ENCODE results near the gene RPS6KA1.

The RPS6KA1 gene

DNA sequence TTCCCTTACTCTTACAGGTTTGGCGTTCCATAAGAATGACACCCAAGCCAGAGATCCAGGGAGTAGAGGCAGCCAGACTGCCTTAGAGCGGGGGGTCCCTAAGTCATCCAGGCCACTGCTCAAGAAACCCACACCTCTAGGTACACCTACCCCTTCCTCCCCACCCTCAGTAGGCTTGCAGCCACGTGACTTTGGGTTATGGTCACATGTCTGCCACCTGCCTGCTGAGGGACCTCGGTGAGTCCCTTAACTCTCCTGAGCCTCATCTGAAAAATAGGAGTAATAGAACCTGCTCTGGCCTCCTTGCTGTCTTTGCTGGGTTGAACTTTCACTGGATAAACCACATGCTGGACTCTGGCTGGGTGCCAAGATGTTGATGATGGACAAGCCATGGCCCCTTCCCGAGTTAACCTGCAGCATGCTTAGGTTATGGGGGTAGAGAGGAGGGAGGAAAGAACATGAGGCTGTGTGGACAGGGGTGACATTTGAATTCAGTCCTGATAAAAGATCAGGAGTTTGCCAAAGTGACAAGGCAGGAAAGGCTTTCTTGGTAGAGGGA, 4.5 kb downstream of the RPS6KA1 start:
- no peak for DNase-seq

DNA sequence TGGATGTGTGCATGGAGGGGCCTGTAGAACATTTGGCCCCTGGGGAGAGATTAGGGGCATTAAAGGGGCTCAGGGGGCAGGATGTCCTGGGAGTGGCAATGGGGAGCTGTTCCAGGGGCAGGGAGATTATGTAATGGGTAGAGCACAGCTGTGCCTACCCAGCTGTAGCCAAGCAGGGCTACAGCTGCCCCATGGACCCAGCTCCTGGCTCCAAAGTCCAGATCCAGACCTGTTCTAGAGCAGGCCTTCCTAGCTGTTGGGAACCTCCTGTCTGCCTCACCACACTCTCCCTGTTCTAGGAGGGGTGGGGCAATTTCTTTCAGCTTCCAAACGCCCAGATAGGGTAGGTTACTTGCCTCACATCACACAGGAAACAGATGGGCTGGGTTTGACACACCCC, 5.6 kb downstream of the RPS6KA1 start:
- no peak for DNase-seq

DNA sequence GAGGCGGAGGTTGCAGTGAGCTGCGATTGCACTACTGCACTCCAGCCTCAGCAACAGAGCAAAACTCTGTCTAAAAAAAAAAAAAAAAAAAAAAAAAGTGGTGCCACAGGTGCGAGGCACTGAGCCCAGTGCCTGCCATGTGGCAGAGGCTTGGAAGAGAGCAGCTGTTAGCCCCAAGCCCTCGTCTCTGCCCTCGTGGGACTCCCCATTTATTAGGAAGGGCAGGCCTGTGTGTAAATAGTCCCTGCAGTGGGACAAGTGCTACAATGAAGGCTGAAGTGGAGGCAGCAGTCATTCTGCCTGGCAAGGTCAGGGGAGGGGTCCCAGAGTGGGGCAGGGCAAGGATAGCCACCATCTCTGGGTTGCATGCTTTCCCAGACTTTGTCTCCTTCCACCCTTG, 6.5 kb downstream of the RPS6KA1 start:
- no peak for DNase-seq

DNA sequence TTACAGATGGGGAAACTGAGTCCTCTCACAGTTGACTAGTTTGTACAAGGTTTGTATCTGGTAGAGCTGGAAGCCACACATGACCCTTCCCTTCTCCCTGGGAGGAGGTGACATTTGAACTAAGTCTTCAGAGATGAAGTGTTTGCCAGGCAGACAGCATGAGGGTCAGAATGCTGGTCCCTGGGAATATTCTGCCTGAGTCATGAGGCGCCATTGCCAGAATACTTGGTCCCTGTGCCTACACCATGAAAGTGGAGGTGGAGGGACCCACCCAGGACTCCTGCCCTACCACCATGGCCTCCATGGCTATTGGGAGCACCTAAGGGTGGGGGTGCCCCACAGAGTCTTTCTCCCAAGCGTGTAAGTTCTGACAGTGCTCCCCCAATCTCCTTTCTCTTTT, 7.0 kb downstream of the RPS6KA1 start:
- no peak for DNase-seq

DNA sequence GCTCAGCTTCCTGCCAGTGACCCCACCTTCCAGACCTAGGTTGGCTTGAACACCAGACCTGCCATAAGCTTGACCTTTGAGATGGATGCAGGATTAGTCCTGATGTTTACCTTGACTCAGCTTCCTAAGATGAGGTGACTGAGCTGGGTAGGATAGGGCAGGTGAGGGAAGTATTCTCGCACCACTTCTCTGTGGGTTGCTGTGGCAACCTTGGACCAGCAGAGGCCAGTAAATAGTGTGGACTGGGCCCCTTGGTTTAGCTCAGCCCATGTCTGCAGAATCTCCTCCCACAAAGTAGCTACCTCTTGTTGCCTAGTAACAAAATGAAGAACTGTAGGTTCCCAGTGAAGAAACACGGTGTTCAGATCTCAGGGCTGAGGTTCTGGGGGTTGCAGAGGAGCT, 8.4 kb downstream of the RPS6KA1 start:
- DNase-seq = no peak

DNA sequence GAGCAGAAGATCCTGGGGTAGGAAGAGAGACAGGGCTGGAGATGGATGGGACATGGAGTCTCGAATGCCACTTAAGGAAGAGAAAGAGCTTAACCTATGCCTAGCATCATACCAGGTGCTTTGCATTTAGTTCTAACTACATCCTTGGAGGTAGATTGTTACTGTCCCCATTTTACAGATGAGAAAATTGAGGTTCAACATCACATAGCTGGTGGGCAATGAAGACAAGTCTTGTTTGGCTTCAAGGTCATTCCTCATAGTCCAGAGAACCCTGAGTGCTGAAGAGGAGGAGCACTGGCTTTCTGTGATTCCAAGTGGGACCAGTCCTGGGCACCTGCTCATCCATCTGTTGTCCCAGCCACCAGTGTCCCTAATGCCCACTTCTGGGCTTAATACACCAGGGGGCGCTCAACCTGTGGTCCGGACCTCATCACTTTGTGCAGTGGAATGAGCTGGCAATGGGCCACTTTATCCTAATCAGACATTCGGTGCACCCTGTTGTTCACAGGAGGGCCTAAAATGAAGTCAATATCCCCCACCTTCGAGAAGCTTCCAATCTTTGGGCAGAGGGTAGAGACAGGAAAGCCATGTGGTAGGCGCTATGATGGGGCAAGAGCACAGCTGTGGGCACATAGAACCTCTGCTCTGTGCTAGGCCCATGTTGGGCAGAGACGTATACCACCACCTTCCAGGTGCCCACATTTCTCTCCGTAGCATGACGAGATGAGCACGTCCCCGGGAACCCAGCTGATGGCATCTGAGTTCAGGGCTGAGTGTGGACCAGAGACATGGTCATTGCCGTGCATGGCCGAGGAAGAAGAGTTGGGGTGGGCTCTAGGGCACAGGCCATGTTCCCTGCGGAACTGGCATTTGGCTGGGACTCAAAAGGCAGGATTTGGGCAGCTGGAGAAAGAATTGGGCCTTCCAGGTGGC, 9.2 kb downstream of the RPS6KA1 start:
- DNase-seq = no peak

DNA sequence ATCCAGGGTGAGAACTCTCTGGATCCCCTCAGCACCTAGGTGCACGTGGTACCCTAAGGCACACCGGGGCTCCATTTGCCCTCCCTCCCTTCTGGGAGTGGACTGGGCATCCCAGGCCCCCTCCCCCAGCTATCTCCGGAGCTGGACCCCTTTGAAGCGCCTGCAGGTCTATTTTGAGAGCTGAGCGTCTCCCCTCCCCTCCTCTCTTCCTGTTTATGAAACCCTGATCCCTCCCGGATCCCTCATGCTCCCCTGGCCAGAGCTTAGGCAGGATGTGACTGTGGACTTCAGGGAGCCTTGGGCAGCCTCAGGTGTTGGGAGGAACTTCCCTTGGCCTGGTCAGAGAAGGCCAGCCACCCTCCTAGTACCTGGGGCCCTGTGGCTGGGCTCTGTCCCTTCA, 10.2 kb downstream of the RPS6KA1 start:
- no peak for DNase-seq

DNA sequence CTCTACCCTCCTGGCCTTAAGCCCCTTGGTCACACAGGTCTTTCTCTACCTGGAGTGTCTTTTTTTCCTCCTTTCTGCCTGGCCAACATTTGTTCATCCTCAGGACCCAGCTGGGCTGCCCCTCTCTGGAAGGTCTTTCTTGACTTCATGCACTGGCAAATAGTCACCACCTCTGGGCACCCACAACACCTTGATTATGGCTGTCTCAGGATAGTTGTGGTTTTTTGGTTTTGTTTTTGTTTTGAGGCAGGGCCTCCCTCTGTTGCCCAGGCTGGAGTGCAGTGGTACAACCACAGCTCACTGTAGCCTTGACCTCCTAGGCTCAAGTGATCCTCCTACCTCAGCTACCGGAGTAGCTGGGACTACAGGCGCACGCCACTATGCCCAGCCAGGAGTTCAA, 10.8 kb downstream of the RPS6KA1 start:
- DNase-seq = no peak

DNA sequence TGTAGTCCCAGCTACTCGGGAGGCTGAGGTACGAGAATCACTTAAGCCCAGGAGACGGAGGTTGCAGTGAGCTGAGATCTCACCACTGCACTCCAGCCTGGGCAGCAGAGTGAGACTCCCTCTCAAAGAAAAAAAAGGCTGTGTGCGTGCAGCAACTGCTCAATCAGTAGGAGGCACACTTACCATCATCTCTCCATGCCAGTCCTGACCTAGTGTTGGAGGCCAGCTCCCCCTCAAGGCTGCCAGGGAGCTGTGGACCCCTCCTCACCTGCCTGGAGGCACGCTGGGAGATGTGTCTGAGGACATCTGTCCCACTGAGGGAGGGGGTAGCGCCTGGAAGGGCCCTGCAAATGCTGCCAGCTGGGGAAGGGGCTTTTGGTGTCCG, 11.9 kb downstream of the RPS6KA1 start:
- DNase-seq = no peak

DNA sequence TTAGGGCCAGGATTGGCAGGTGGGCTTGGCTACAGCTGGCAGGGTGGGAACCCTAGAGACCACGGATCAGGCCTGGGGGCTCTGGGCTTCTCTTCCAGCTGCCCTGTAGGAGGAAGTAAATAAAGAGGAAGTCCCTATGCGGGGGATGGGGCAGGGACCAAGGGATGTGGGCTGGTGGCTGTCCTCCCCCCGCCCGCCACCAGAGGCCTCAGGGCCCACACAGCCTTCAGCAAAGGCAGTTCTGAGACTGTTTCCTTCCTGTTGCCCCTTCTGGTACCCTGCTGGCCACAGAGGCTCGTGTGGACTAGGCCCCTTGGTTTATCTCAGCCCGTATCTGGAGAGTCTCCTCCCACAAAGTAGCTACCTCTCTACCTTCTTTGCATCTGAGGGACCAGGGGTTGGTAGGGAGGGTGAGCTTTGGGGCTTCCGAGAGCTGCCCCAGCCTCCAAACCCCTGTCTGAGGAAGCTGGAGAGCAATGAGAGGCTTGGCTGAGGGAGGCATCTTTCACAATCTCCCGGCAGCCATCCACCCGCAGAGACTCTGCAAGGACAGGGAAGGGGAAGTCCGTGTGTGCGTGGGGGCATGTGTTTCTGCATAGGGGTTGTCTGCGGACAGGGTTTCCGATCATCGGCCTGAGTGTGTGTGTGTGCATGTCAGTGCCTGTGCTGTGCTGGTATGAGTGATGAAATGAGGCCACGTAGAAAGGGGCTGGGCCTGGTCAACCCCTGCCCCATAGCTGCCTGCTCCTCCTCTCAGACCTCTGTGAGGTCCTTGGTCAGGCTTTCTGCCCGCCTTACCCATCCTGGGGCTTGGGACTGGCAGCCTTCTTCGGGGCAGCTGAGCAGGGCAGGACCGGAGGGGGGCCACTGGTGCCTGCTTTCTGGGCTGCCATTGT, 12.5 kb downstream of the RPS6KA1 start:
- no peak for DNase-seq

DNA sequence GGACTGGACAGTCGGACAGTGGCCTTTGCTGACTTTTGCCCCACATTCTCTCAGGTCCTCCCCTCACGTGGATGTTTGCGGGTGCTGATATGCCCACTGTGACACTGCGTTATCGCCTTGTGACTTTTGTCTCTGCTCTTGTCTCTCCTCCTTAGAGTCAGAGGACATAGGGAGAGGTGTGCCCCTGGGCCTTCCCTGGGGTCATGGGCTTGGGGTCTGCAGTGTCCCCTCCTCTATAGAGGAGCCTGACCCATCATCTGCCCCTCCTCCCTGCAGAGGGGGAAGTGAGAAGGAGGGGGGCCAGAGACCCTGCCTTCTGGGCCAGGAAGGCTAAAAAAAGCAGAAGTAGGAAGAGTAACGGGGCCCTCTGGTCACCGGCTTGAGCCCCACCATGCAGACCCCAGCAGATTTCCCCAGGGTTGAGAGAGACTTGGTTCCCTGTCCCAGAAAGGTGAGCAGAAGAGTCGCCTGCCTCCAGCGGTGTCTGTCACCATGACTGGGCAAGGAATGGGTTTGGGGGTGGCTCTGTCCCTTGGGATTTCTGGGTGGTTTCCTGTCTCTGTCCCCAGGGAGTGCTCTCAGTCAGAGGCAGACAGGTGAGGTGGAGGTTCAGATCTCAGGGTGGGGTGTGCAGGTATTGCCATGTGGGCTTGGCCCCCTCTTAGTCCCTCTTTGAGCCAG, 13.3 kb downstream of the RPS6KA1 start:
- no peak for DNase-seq

DNA sequence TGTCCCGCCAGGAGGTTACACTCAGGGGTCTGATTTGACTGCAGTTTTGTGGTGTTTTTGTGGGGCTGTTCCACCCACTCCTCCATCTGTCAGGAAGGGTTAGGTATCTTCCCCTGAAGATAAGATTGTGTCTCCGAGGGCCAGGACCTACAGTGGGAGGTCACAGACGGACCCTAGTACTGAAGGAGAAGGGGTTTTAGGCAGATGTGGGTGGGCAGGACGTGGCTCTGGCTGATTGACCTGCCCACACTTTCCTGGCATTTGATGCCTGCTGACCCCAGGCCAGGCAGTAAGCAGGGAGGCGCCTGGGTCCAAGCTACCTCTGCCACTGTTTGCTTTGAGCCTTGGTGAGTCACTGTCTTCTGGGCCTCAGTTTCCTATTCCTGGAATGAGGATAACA, 13.9 kb downstream of the RPS6KA1 start:
- no peak for DNase-seq

DNA sequence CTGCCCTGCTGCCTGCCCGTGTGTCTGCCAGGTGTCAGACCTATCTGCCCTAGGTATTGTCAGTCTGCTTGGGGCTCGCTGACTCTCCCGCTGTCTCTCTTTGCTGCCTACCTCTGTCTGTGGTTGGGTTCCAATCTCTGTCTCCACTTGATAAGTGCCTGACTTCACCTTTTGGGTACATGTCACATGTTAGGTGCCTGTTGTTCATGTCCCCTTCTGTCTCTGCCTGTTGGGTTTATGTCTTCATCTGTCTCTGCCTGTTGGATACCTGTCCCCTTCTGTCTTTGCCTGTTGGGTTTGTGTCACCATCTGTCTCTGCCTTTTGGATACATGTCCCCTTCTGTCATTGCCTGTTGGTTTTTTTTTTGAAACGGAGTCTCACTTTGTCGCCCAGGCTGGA, 14.6 kb downstream of the RPS6KA1 start:
- DNase-seq = no peak

DNA sequence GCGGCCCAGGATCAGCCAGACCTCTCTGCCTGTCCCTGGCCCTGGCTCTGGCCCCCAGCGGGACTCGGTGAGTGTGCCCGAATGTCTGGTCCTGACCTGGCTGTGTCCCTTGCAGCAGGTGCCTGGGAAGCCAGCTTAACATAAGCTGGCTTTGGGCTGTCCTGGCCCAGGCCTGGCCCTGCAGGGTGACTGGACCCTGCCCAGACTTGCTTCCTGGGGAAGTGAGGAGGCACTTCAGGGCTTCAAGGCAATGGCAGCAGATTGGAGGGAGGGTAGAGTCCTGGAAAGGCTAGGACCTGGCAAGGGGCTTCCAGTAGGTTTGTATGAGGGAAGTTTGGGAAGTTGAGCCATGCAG, 16.4 kb downstream of the RPS6KA1 start:
- no peak for DNase-seq

DNA sequence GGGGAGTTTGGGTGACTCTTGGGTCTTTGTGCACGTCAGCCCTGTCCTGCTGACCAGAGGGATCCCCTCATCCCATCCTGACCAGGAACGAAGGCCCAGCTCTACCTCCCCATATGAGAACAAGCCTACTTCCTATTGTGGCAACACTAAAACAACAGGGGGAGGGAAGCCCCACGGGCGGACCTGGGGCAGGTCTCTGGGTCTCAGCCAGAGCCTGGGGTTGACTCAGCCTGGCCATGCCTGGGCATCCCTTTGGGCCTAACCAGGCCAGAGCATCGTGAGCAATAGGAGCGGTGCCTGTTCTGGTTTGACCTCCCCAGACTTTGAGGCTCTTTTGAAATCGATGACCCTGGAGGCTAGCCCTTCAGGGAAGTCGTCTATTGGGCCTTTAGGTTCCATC, 16.8 kb downstream of the RPS6KA1 start:
- no peak for DNase-seq

DNA sequence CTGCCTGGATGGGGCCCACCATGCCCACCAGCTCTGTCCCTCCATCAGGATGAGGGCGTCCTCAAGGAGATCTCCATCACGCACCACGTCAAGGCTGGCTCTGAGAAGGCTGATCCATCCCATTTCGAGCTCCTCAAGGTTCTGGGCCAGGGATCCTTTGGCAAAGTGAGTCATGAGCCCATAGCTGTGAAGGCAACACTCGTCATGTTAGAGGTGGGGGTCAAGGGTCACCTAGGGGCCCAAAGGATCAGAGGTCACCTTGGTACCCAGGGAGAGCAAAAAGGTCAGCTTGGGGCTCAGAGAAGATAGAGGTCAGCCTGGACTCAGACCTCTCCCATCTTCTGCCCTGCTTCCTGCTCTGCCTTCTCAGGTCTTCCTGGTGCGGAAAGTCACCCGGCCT, 17.3 kb downstream of the RPS6KA1 start:
- DNase-seq = no peak

DNA sequence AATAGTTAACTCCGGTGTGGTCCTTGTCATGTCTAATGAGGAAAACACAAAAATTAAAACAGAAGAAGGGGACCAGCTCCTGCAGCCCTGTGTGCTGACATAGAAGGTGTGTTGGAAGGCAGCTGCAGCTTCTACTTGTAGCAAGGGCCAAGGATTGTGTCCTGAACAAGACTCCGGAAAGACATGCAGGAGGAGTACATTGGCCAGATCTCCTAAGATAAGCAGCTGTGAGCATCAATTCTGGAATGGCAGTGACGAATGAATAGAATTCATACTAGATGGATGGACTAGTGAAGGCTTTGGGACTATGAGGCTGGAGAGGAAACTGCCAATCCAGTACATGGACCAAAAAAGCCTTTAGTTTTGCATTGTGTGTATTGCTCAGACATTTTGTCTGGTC, 19.3 kb downstream of the RPS6KA1 start:
- no peak for DNase-seq

DNA sequence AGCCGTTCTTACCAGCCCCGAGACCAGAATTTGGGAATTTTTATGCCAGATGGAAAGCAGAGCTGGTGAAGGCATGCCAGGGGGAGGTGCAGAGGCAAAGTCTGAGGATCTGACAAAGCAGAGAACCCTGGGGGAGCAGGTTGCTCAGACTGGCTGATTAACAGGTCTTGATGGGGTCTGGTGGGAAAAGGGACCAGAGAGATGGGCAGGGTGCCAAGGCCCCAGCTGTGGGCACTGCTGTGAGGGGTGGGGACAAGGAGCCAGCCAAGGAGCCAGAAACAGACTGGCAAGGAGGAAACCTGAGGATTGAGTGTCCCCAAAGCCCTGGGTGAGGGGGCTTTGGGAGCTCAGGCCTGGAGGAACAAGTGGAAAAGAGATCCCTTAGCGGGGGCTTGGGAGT, 21.4 kb downstream of the RPS6KA1 start:
- no peak for DNase-seq

DNA sequence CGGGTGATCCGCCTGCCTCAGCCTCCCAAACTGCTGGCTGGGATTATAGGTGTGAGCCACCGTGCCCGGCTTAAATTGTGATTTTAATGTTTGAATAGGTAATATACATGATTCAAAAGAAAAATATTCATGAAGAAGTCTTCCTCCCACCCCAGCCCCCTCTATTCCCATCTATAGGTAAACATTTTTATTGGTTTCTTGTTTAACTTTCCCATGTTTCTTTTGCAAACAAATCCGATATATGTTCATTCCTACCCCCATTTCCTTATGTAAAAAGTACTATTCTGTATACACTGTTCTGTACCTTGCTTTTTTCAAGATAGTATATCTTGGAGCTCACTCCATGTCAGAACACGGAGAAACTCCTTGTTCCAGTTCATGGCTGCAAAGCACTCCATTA, 23.2 kb downstream of the RPS6KA1 start:
- no peak for DNase-seq

DNA sequence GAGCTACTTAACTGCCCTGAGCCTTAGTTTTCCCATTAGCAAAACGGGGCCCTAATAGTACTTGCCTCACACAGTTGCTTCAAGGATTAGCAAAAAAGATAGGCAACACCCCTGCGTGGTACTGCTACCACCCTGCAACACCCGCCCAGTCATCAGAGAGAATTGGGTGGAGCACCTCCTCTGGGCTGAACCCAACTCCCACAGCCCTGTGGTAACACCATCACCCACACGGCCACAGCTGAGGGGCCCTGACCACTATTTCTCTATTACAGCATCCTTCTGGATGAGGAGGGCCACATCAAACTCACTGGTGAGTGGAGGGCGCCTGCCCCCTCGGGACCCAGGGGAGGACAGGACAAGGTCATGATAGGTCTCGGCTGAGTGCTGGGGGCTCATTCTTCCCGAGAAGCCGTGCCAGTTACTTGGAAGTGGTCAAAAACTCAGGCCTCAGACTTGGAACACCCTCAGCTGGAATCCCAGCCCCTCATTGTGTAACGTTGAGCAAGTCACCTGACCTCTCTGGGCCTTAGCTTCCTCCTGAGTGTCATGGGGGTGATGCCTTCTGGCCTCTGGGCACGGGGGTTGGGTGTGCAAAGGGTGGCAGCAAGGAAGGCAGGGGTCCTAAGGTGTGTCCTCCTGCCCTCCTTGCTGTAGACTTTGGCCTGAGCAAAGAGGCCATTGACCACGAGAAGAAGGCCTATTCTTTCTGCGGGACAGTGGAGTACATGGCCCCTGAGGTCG, 24.6 kb downstream of the RPS6KA1 start:
- DNase-seq = no peak

DNA sequence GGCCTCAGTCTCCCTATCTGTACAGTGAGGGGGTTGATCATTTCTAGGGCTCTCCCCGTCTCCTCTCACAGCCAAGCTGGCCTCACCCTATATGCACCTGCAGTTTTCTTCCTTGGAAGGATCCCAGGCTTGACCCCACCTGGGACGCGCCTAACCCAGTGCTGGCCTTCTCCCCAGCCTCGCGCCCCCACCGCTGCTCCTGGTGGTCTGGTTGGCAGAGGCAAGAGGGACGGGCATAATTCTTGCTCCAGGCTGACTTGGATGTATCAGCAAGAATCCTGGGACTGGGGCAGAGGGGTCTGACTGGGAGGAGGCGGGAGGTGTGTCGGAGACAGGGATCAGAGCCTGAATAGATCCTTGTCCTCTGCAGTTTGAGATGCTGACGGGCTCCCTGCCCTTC, 25.2 kb downstream of the RPS6KA1 start:
- DNase-seq = no peak

DNA sequence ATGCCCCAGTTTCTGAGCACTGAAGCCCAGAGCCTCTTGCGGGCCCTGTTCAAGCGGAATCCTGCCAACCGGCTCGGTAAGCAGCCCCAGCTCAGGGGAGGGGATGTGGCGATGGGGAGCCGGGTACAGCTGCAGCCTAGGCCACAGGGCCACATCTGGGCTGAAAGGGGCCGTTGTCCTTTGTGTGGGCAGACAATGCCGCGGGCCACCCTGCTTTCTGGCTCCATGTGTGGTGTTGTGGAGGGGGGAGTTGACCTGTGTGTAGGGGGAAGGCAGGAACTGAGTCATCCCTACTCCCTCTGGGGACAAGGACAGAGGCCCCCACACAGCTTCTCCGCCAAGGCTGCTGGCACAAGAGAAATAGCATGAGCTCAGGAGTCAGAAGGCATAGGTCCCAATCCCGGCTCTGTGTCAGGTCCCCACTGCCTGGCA, 26.0 kb downstream of the RPS6KA1 start:
- DNase-seq = no peak

DNA sequence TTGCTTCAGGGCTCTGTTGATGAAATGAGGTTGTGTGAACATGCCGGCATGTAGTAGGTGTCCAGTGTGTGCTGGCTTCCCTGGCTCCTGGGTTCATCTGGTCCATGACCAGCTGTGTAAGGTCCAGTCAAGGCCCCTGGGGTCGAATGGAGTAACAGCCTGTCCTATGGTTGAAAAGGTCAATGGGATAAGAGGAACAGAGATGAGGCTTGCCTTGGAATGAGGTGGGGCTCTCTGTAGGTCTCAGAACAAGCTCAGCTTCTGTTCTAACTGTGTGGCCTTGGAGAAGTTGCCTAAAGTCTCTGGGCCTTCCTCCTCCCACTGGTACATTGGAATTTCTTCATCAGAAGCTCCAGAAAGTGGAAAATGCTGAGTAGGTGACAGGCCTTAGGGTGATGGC, 26.6 kb downstream of the RPS6KA1 start:
- DNase-seq = no peak
